HL-60/S4 treated with phorbol 12-myristate 13-acetate at 8.2 ng/mL for 4 days and 3 days (cell line): ENCODE data around the gene SAMD14.

Source experiments
- in situ Hi-C: fragments of 300-500 bp; cut with MboI; formaldehyde crosslinking; loops from 2 replicates; pipeline ENCODE4 v1.15.0; 2022; ENCODE audit warnings: low sequenced_read_pairs

Gene SAMD14

GRCh38 chr17:50148226-50149090, 18.5 kb upstream of the SAMD14 start:
- in situ Hi-C loops: no loop called here

- in situ Hi-C loops: no loop called here
Measured at GRCh38 chr17:50147841-50148225, 17.9 kb upstream of the SAMD14 start.

GRCh38 chr17:50146927-50147665, 17.1 kb upstream of the SAMD14 start:
- in situ Hi-C loops: no loop called here

- in situ Hi-C loops: no loop called here
Measured at GRCh38 chr17:50146230-50146926, 16.4 kb upstream of the SAMD14 start.

GRCh38 chr17:50145532-50146229, 15.7 kb upstream of the SAMD14 start:
- in situ Hi-C loops: no loop called here

GRCh38 chr17:50144845-50145531, 15.0 kb upstream of the SAMD14 start:
- in situ Hi-C loops: no loop called here

- in situ Hi-C loops: no loop called here
Measured at GRCh38 chr17:50144355-50144754, 14.4 kb upstream of the SAMD14 start.

- in situ Hi-C loops: no loop called here
Measured at GRCh38 chr17:50143461-50144176, 13.7 kb upstream of the SAMD14 start.

- in situ Hi-C loops: no loop called here
Measured at GRCh38 chr17:50141745-50142110, 11.8 kb upstream of the SAMD14 start.

GRCh38 chr17:50141026-50141744, 11.2 kb upstream of the SAMD14 start:
- in situ Hi-C loops: no loop called here

GRCh38 chr17:50139950-50140885, 10.3 kb upstream of the SAMD14 start:
- in situ Hi-C loops: no loop called here

GRCh38 chr17:50139185-50139783, 9.3 kb upstream of the SAMD14 start:
- in situ Hi-C loops: no loop called here

- in situ Hi-C loops: no loop called here
Measured at GRCh38 chr17:50137042-50137441, 7.1 kb upstream of the SAMD14 start.

- in situ Hi-C loops: no loop called here
Measured at GRCh38 chr17:50136096-50136687, 6.2 kb upstream of the SAMD14 start.

- in situ Hi-C loops: no loop called here
Measured at GRCh38 chr17:50135316-50136095, 5.5 kb upstream of the SAMD14 start.
